ENCODE data around the gene ZSCAN16. TPM values are rescaled to one million over a fixed set of nuclear protein-coding genes. Genes with fewer than 3 reads are reported as not detected.

Gene ZSCAN16
- total and polyA plus RNA-seq, 2 of the 13 experiments (the other 11 are each of a cell fraction or from before 2014, with no cell fraction given), result 5.7 to 12.7 TPM

GRCh38 chr6:28141500-28142329 is 17.3 kb downstream of the ZSCAN16 start, which contains the start of gene ZKSCAN8 (continued):
- TF ChIP-seq DMTF1 (CRISPR knock-in tag; IDR thresholded peaks at IDR 0.05) (peak; percentile 77; the same call in 1 of the 2 replicates), ZNF138 (CRISPR knock-in tag; IDR thresholded peaks at IDR 0.05; ENCODE audit: low read depth) (peak; percentile 73; the same call in 1 of the 2 replicates), ZNF451 (CRISPR knock-in tag; IDR thresholded peaks at IDR 0.05) (peak; percentile 92; the same call in 1 of the 2 replicates), ZBTB21 (CRISPR knock-in tag; IDR thresholded peaks at IDR 0.05) (peak; percentile 62; the same call in 1 of the 2 replicates), ZBTB37 (CRISPR knock-in tag; IDR thresholded peaks at IDR 0.05) (peak; percentile 58; the same call in 1 of the 2 replicates), KLF12 (CRISPR knock-in tag; IDR thresholded peaks at IDR 0.05; ENCODE audit: borderline replicate concordance) (0 out of 2 replicates have a peak, but pooled peaks have one; percentile 67), ARID5B (CRISPR knock-in tag; IDR thresholded peaks at IDR 0.05) (peak; percentile 90), ZNF644 (CRISPR knock-in tag; IDR thresholded peaks at IDR 0.05; ENCODE audit: low read depth) (0 out of 2 replicates have a peak, but pooled peaks have one; percentile 20), SAP130 (CRISPR knock-in tag; IDR thresholded peaks at IDR 0.05; ENCODE audit: low read depth) (peak; percentile 99), HNRNPK (IDR thresholded peaks at IDR 0.05; ENCODE audit: low read depth, low read length, poor library complexity, severe bottlenecking) (no peak)
- TF ChIP-seq, protein P1, sequence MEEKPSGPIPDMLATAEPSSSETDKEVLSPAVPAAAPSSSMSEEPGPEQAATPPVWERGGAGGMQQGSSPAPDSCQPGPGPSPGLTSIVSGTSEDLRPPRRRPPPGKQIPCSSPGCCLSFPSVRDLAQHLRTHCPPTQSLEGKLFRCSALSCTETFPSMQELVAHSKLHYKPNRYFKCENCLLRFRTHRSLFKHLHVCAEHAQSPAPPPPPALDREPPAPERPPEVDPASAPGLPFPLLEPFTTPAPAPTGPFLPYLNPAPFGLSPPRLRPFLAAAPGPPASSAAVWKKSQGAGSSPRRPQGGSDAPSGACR (CRISPR knock-in tag; IDR thresholded peaks at IDR 0.05), result peak; percentile 97
- TF ChIP-seq, protein P2, sequence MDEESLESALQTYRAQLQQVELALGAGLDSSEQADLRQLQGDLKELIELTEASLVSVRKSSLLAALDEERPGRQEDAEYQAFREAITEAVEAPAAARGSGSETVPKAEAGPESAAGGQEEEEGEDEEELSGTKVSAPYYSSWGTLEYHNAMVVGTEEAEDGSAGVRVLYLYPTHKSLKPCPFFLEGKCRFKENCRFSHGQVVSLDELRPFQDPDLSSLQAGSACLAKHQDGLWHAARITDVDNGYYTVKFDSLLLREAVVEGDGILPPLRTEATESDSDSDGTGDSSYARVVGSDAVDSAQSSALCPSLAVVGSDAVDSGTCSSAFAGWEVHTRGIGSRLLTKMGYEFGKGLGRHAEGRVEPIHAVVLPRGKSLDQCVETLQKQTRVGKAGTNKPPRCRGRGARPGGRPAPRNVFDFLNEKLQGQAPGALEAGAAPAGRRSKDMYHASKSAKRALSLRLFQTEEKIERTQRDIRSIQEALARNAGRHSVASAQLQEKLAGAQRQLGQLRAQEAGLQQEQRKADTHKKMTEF (CRISPR knock-in tag; IDR thresholded peaks at IDR 0.05), result peak; percentile 98
- TF ChIP-seq, protein P3, sequence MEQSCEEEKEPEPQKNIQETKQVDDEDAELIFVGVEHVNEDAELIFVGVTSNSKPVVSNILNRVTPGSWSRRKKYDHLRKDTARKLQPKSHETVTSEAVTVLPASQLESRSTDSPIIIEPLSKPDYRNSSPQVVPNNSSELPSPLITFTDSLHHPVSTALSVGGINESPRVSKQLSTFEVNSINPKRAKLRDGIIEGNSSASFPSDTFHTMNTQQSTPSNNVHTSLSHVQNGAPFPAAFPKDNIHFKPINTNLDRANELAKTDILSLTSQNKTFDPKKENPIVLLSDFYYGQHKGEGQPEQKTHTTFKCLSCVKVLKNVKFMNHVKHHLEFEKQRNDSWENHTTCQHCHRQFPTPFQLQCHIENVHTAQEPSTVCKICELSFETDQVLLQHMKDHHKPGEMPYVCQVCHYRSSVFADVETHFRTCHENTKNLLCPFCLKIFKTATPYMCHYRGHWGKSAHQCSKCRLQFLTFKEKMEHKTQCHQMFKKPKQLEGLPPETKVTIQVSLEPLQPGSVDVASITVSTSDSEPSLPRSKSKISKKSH (CRISPR knock-in tag; IDR thresholded peaks at IDR 0.05; ENCODE audit: borderline replicate concordance), result peak; percentile 96
